ENCODE measurements around the gene TRIM31.
"Not testable (repeated sequence)": the region's sequence is repeated elsewhere in the genome, so short reads cannot be mapped to it uniquely, and the experiment has no call there.

Gene TRIM31

DNA sequence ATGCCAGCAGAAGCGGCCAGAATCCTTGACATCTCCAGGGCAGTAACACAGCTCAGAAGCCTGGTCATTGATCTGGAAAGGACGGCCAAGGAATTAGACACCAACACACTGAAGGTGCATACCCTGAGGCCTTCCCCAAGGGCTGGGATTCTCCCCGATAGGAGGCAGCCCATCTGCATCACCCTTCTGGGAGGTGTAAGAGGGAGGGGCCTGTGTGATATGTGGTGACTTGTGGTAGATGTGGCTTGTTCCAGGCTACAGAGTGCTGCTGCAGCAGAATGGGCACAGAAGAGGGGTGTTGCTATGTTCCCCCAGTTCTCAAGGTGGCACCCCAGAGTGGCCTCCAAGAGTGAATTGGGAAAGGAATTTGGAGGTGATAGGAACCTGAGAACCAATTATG, 34.2 kb upstream of the TRIM31 start:
- H3K4me1 ChIP-seq (ENCODE audit: control insufficient read depth, insufficient read depth, low read length): 0 out of 2 replicates have a peak, but pooled peaks cover 2% of the 10 kb centered on the region
- H3K4me3 ChIP-seq (ENCODE audit: low read length): no peak overlapping the region
- H3K9me3 ChIP-seq (ENCODE audit: control insufficient read depth, insufficient read depth, low read length): no peaks in the 10 kb centered on the region
- no CpG with 5 or more reads among the region's 3 CpGs for WGBS (ENCODE audit: insufficient coverage, insufficient read length)
- no peak overlapping the region for H3K27ac ChIP-seq (ENCODE audit: low read length)
- no peak for DNase-seq (ENCODE audit: low read depth, low spot score)
- no peaks in the 10 kb centered on the region for H3K36me3 ChIP-seq (ENCODE audit: control insufficient read depth, insufficient read depth, low read length)
- no peaks in the 10 kb centered on the region for H3K27me3 ChIP-seq (ENCODE audit: control insufficient read depth, insufficient read depth, low read length)

DNA sequence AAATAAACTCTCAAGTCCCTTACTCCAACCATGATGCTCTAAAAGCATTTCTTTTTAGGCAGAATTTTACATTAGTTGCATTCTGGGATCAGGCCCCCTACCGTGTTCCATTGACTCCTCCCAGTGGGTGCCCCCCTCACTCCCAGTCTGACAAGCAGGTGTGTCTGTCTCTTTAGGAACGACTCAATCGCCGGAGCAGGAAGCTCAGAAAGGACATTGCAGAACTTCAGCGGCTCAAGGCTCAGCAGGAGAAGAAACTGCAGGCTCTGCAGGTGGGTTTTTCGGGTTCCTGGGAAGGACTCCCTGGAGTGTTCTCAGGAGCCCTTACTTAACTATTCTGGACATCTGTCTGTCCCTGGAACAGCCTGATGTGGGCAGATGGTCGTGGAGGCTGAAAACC, 32.9 kb upstream of the TRIM31 start:
- Histone ChIP-seq H3K4me3 (ENCODE audit: low read length) (no peak overlapping the region), H3K9me3 (ENCODE audit: control insufficient read depth, insufficient read depth, low read length) (no peaks in the 10 kb centered on the region), H3K27ac (ENCODE audit: low read length) (no peak overlapping the region), H3K4me1 (ENCODE audit: control insufficient read depth, insufficient read depth, low read length) (0 out of 2 replicates have a peak, but pooled peaks cover 2% of the 10 kb centered on the region), H3K27me3 (ENCODE audit: control insufficient read depth, insufficient read depth, low read length) (no peaks in the 10 kb centered on the region), H3K36me3 (ENCODE audit: control insufficient read depth, insufficient read depth, low read length) (no peaks in the 10 kb centered on the region)
- DNase-seq (ENCODE audit: low read depth, low spot score): no peak
- WGBS (ENCODE audit: insufficient coverage, insufficient read length): no CpG with 5 or more reads among the region's 7 CpGs

DNA sequence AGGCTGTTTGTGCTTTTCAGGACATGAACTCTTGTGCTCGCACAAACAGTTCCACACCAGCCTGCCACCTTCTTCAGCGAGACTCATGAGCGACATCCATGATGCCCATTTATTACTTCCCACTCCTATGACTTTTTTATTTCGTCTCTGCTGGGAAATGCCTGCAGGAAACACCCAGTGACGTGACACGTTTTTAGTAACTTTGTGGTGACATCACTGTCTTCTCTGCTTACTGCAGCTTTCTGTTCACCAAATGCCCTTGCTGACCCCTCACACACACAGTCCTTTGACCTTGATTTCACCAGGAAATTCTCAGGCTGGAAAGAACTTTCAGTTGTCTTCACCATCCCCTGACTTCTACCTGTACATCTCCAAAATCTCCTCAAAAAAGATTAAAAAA, 31.9 kb upstream of the TRIM31 start:
- no CpG with 5 or more reads among the region's 6 CpGs for WGBS (ENCODE audit: insufficient coverage, insufficient read length)
- H3K4me3 ChIP-seq (ENCODE audit: low read length): no peak overlapping the region

GRCh38 chr6:30143780-30144179, 30.9 kb upstream of the TRIM31 start:
- no peaks in the 10 kb centered on the region for H3K9me3 ChIP-seq (ENCODE audit: control insufficient read depth, insufficient read depth, low read length)
- no peaks in the 10 kb centered on the region for H3K36me3 ChIP-seq (ENCODE audit: control insufficient read depth, insufficient read depth, low read length)
- H3K27me3 ChIP-seq (ENCODE audit: control insufficient read depth, insufficient read depth, low read length): no peaks in the 10 kb centered on the region
- H3K27ac ChIP-seq (ENCODE audit: low read length): no peak overlapping the region
- DNase-seq (ENCODE audit: low read depth, low spot score): no peak
- H3K4me3 ChIP-seq (ENCODE audit: low read length): no peak overlapping the region
- WGBS (ENCODE audit: insufficient coverage, insufficient read length): no CpG with 5 or more reads among the region's 2 CpGs
- 0 out of 2 replicates have a peak, but pooled peaks cover 2% of the 10 kb centered on the region for H3K4me1 ChIP-seq (ENCODE audit: control insufficient read depth, insufficient read depth, low read length)

More for the DNA sequence above, 31.9 kb upstream of the TRIM31 start:
- Histone ChIP-seq H3K4me1 (ENCODE audit: control insufficient read depth, insufficient read depth, low read length) (0 out of 2 replicates have a peak, but pooled peaks cover 2% of the 10 kb centered on the region), H3K27me3 (ENCODE audit: control insufficient read depth, insufficient read depth, low read length) (no peaks in the 10 kb centered on the region), H3K9me3 (ENCODE audit: control insufficient read depth, insufficient read depth, low read length) (no peaks in the 10 kb centered on the region), H3K27ac (ENCODE audit: low read length) (no peak overlapping the region), H3K36me3 (ENCODE audit: control insufficient read depth, insufficient read depth, low read length) (no peaks in the 10 kb centered on the region)
- no peak for DNase-seq (ENCODE audit: low read depth, low spot score)

GRCh38 chr6:30142665-30143064, 29.8 kb upstream of the TRIM31 start:
- Histone ChIP-seq H3K36me3 (ENCODE audit: control insufficient read depth, insufficient read depth, low read length) (no peaks in the 10 kb centered on the region), H3K9me3 (ENCODE audit: control insufficient read depth, insufficient read depth, low read length) (no peaks in the 10 kb centered on the region), H3K4me1 (ENCODE audit: control insufficient read depth, insufficient read depth, low read length) (0 out of 2 replicates have a peak, but pooled peaks cover 2% of the 10 kb centered on the region), H3K27ac (ENCODE audit: low read length) (no peak overlapping the region), H3K27me3 (ENCODE audit: control insufficient read depth, insufficient read depth, low read length) (no peaks in the 10 kb centered on the region), H3K4me3 (ENCODE audit: low read length) (no peak overlapping the region)
- no CpG with 5 or more reads among the region's 3 CpGs for WGBS (ENCODE audit: insufficient coverage, insufficient read length)
- DNase-seq (ENCODE audit: low read depth, low spot score): no peak

GRCh38 chr6:30140240-30140639, 27.4 kb upstream of the TRIM31 start:
- WGBS (ENCODE audit: insufficient coverage, insufficient read length): no CpG with 5 or more reads among the region's 8 CpGs
- not testable (repeated sequence) for H3K36me3 ChIP-seq (ENCODE audit: control insufficient read depth, insufficient read depth, low read length); H3K4me3 ChIP-seq (ENCODE audit: low read length); DNase-seq (ENCODE audit: low read depth, low spot score); H3K27ac ChIP-seq (ENCODE audit: low read length); H3K9me3 ChIP-seq (ENCODE audit: control insufficient read depth, insufficient read depth, low read length); H3K4me1 ChIP-seq (ENCODE audit: control insufficient read depth, insufficient read depth, low read length); H3K27me3 ChIP-seq (ENCODE audit: control insufficient read depth, insufficient read depth, low read length)

GRCh38 chr6:30136570-30137286, 23.8 kb upstream of the TRIM31 start:
- no peak for DNase-seq (ENCODE audit: low read depth, low spot score)
- no peaks in the 10 kb centered on the region for H3K36me3 ChIP-seq (ENCODE audit: control insufficient read depth, insufficient read depth, low read length)
- WGBS (ENCODE audit: insufficient coverage, insufficient read length): no CpG with 5 or more reads among the region's 11 CpGs
- H3K27me3 ChIP-seq (ENCODE audit: control insufficient read depth, insufficient read depth, low read length): no peaks in the 10 kb centered on the region; the same call in 1 of the 2 replicates
- H3K27ac ChIP-seq (ENCODE audit: low read length): no peak overlapping the region
- H3K4me1 ChIP-seq (ENCODE audit: control insufficient read depth, insufficient read depth, low read length): no peaks in the 10 kb centered on the region
- H3K4me3 ChIP-seq (ENCODE audit: low read length): no peak overlapping the region
- H3K9me3 ChIP-seq (ENCODE audit: control insufficient read depth, insufficient read depth, low read length): no peaks in the 10 kb centered on the region

DNA sequence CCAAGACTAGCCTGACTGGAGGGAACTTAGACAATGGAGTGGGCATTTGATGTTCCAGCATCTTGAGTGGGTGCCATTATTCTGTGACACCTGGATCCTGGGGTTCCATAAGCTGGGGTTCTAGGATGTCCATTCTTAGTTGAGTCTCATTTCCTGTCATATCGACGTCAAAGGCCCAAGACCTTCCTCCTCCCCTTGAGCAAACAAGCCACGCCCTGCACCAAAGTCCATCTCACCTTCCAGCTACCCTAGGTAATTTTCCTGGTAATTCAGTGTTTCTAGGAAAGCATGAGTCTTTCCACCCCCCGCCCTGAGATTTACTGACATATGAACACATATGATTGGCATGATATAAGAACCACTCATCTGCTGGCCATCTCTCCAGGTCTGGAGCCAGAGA, 22.9 kb upstream of the TRIM31 start, which contains the start of gene TRIM40:
Gene TRIM40 (plus strand): TSS at position 384 of the 400 bp plus-strand sequence. CDS start 897 bp downstream, outside the sequence.
- no peaks in the 10 kb centered on the region; the same call in none of the 2 replicates for H3K27me3 ChIP-seq (ENCODE audit: control insufficient read depth, insufficient read depth, low read length)
- WGBS (ENCODE audit: insufficient coverage, insufficient read length): no CpG with 5 or more reads among the region's 4 CpGs
- no peak for DNase-seq (ENCODE audit: low read depth, low spot score)
- H3K9me3 ChIP-seq (ENCODE audit: control insufficient read depth, insufficient read depth, low read length): no peaks in the 10 kb centered on the region
- H3K4me1 ChIP-seq (ENCODE audit: control insufficient read depth, insufficient read depth, low read length): no peaks in the 10 kb centered on the region
- no peak within 1 kb of the TSS for H3K4me3 ChIP-seq (ENCODE audit: low read length)
- no peak within 1 kb of the TSS for H3K27ac ChIP-seq (ENCODE audit: low read length)
- H3K36me3 ChIP-seq (ENCODE audit: control insufficient read depth, insufficient read depth, low read length): no peaks in the 10 kb centered on the region

DNA sequence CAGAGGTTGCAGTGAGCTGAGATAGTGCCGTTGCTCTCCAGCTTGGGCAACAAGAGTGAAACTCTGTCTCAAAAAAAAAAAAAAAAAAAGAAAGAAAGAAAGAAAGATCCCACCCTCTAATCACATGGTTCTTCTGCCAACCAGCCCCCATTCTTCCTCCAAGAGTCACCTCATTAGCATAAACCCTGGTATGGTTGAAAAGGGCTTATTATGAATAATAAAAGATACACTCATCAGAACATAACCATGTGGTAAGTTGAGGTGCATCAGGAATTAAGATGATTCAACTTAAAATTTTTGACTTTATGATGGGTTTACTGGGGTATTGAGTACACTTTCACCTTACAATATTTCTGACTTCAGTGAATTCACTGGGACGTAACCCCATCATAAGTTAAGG, 22.3 kb upstream of the TRIM31 start:
- WGBS (ENCODE audit: insufficient coverage, insufficient read length): no CpG with 5 or more reads among the region's 2 CpGs
- H3K4me1 ChIP-seq (ENCODE audit: control insufficient read depth, insufficient read depth, low read length): no peaks in the 10 kb centered on the region

GRCh38 chr6:30131947-30132497, 19.1 kb upstream of the TRIM31 start:
- WGBS (ENCODE audit: insufficient coverage, insufficient read length): no CpG with 5 or more reads among the region's 2 CpGs

More for the DNA sequence above, 22.3 kb upstream of the TRIM31 start:
- Histone ChIP-seq H3K27ac (ENCODE audit: low read length) (no peak overlapping the region), H3K4me3 (ENCODE audit: low read length) (no peak overlapping the region), H3K36me3 (ENCODE audit: control insufficient read depth, insufficient read depth, low read length) (no peaks in the 10 kb centered on the region), H3K27me3 (ENCODE audit: control insufficient read depth, insufficient read depth, low read length) (peaks cover 3% of the 10 kb centered on the region), H3K9me3 (ENCODE audit: control insufficient read depth, insufficient read depth, low read length) (no peaks in the 10 kb centered on the region)
- DNase-seq (ENCODE audit: low read depth, low spot score): no peak

More at GRCh38 chr6:30131947-30132497, 19.1 kb upstream of the TRIM31 start:
- DNase-seq (ENCODE audit: low read depth, low spot score): no peak
- Histone ChIP-seq H3K27ac (ENCODE audit: low read length) (no peak overlapping the region), H3K27me3 (ENCODE audit: control insufficient read depth, insufficient read depth, low read length) (peaks cover 18% of the 10 kb centered on the region), H3K36me3 (ENCODE audit: control insufficient read depth, insufficient read depth, low read length) (no peaks in the 10 kb centered on the region), H3K4me1 (ENCODE audit: control insufficient read depth, insufficient read depth, low read length) (no peaks in the 10 kb centered on the region), H3K9me3 (ENCODE audit: control insufficient read depth, insufficient read depth, low read length) (no peaks in the 10 kb centered on the region), H3K4me3 (ENCODE audit: low read length) (no peak overlapping the region)

All from iPS DF 6.9 (cell line).